Fibroblast of lung (primary cell): ENCODE measurements around the gene DNAH8. TPM values are rescaled to one million over a fixed set of nuclear protein-coding genes. Genes with fewer than 3 reads are reported as not detected.

Experiments used
- DNase-seq, 2 donors: peaks; one replicate each; pipeline versions ENCODE4 v3.0.0 to v3.0.0-alpha.2; 2010; ENCODE audit warnings: low read depth in 2 of 2
- H2AFZ ChIP-seq: 2 replicates; pipeline ENCODE4 v1.5.1; 2012; ENCODE audit warnings: low read length, control low read depth, inconsistent platforms
- H3K27ac ChIP-seq: 2 replicates; pipeline ENCODE4 v1.5.1; 2011; ENCODE audit warnings: low read length, control low read depth; ENCODE audit not compliant: insufficient read depth
- H3K27me3 ChIP-seq: 2 replicates; pipeline ENCODE4 v1.5.1; 2011; ENCODE audit warnings: mild to moderate bottlenecking, low read length; ENCODE audit not compliant: control insufficient read depth, insufficient read depth
- H3K36me3 ChIP-seq: 2 replicates; pipeline ENCODE4 v1.5.1; 2011; ENCODE audit warnings: low read length; ENCODE audit not compliant: control insufficient read depth, insufficient read depth
- H3K4me1 ChIP-seq: 2 replicates; pipeline ENCODE4 v1.5.1; 2011; ENCODE audit warnings: low read length; ENCODE audit not compliant: control insufficient read depth, insufficient read depth; ENCODE audit errors: extremely low read depth
- H3K4me2 ChIP-seq: 2 replicates; pipeline ENCODE4 v1.5.1; 2011; ENCODE audit warnings: low read length, control low read depth; ENCODE audit not compliant: insufficient read depth; ENCODE audit errors: extremely low read depth
- H3K4me3 ChIP-seq, 4 experiments: fragments of 200-600 bp in 1 of 4; sonication (generic) in 1 of 4; replicated peaks in 1 of 4; 2 replicates each; pipeline ENCODE4 v1.5.1; 2011 to 2016; ENCODE audit warnings: low read length in 4 of 4, low read depth in 3 of 4, mild to moderate bottlenecking in 3 of 4, control low read depth in 2 of 4, inconsistent platforms in 1 of 4, mixed read lengths in 1 of 4; ENCODE audit not compliant: insufficient read depth in 1 of 4; ENCODE audit errors: control extremely low read depth in 1 of 4
- H3K79me2 ChIP-seq: 2 replicates; pipeline ENCODE4 v1.5.1; 2012; ENCODE audit warnings: mild to moderate bottlenecking, low read length, inconsistent platforms; ENCODE audit not compliant: control insufficient read depth, insufficient read depth
- H3K9ac ChIP-seq: 2 replicates; pipeline ENCODE4 v1.5.1; 2011; ENCODE audit warnings: mild to moderate bottlenecking, low read length, control low read depth; ENCODE audit not compliant: insufficient read depth
- H3K9me3 ChIP-seq: 2 replicates; pipeline ENCODE4 v1.5.1; 2012; ENCODE audit warnings: low read depth, low read length; ENCODE audit not compliant: control insufficient read depth, insufficient read depth
- H4K20me1 ChIP-seq: 2 replicates; pipeline ENCODE4 v1.5.1; 2011; ENCODE audit warnings: low read length; ENCODE audit not compliant: control insufficient read depth, insufficient read depth; ENCODE audit errors: extremely low read depth
- EZH2 ChIP-seq: IDR thresholded peaks from 2 replicates; pipeline ENCODE4 v1.5.1; 2012; ENCODE audit warnings: low read length, control low read depth, mild to moderate bottlenecking; ENCODE audit errors: missing control alignments
- polyA plus RNA-seq, 2 donors: library from polyadenylated mRNA; depleted of rRNA in 1 of 2; stranded (reverse) in 1 of 2; unstranded in 1 of 2; fragments of >200 nt; gene quantifications; 2 replicates each; pipeline ENCODE4 v1.2.1, GENCODE V29; 2011 to 2012; ENCODE audit warnings: missing spikeins in 1 of 2
- total RNA-seq: library from RNA; depleted of rRNA; stranded (reverse); fragments of >200 nt; gene quantifications from 2 replicates; pipeline ENCODE4 v1.2.1, GENCODE V29; 2014
- TF ChIP-seq, protein P1 (sequence below), 2 donors: IDR thresholded peaks in 1 of 2; conservative IDR thresholded peaks in 1 of 2; 1 replicate in 1 of 2; 2 replicates in 1 of 2; pipeline ENCODE4 v1.5.1; 2011 to 2012; ENCODE audit warnings: low read length in 2 of 2, control low read depth in 1 of 2, inconsistent platforms in 1 of 2, low read depth in 1 of 2, mild to moderate bottlenecking in 1 of 2

The DNAH8 gene
- total and polyA plus RNA-seq, 2 donors (not counting 1 experiment from before 2014, with no cell fraction given), result under 0.01 TPM; not detected in 1

DNA sequence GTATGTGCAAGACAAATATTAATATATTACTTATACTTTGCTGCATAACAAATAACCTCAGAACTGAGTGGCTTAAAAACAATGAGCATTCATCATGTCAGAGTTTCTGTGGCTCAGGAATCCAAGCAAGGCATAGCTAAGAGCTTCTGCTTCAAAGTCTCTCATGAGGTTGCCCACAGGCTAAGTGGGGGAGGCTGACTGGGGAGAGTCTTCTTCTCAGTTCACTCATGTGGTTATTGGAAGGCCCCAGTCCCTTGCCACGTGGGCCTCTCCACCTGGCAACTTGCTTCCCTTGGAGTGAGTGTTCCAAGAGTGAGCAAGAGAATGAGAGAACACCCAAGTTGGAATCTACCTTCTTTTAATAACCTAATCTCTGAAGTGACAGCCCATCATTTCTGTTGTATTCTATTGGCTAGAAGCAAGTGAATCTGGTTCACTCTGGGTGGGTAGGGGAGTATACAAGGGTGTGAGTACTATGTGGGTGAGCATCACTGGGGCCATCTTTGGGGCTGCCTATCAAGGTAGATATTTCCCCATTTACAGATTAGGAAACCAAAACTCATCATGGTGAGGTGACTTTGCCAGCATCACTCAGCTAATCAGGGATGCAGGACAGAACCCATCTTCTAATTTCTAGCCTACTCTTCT lies 36.0 kb downstream of the DNAH8 start:
- no peak for DNase-seq
- Histone ChIP-seq H3K4me3 (no peak overlapping the region), H3K27ac (no peak overlapping the region)

GRCh38 chr6:38753707-38754106 lies 38.6 kb downstream of the DNAH8 start:
- Histone ChIP-seq H3K27ac (no peak overlapping the region), H3K4me3 (no peak overlapping the region), H3K4me2 (no peak overlapping the region), H3K79me2 (no peaks in the 10 kb centered on the region), H3K9ac (no peak overlapping the region), H3K36me3 (no peaks in the 10 kb centered on the region), H2AFZ (no peak overlapping the region), H3K27me3 (no peaks in the 10 kb centered on the region), H3K9me3 (no peaks in the 10 kb centered on the region), H3K4me1 (no peaks in the 10 kb centered on the region), H4K20me1 (no peaks in the 10 kb centered on the region)
- TF ChIP-seq, protein P1, sequence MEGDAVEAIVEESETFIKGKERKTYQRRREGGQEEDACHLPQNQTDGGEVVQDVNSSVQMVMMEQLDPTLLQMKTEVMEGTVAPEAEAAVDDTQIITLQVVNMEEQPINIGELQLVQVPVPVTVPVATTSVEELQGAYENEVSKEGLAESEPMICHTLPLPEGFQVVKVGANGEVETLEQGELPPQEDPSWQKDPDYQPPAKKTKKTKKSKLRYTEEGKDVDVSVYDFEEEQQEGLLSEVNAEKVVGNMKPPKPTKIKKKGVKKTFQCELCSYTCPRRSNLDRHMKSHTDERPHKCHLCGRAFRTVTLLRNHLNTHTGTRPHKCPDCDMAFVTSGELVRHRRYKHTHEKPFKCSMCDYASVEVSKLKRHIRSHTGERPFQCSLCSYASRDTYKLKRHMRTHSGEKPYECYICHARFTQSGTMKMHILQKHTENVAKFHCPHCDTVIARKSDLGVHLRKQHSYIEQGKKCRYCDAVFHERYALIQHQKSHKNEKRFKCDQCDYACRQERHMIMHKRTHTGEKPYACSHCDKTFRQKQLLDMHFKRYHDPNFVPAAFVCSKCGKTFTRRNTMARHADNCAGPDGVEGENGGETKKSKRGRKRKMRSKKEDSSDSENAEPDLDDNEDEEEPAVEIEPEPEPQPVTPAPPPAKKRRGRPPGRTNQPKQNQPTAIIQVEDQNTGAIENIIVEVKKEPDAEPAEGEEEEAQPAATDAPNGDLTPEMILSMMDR (conservative IDR thresholded peaks at IDR 0.05 in 1 of 2, IDR thresholded peaks at IDR 0.05 in 1 of 2; ENCODE audit: low read depth in 1 of 2, low read length in 2 of 2), result no peak
- TF ChIP-seq EZH2, result no peak
- no peak for DNase-seq

More for the DNA sequence above, 36.0 kb downstream of the DNAH8 start:
- Histone ChIP-seq H3K9ac (no peak overlapping the region), H2AFZ (no peak overlapping the region), H3K4me2 (no peak overlapping the region), H3K9me3 (no peaks in the 10 kb centered on the region), H3K27me3 (no peaks in the 10 kb centered on the region), H3K36me3 (no peaks in the 10 kb centered on the region), H3K4me1 (no peaks in the 10 kb centered on the region), H3K79me2 (no peaks in the 10 kb centered on the region), H4K20me1 (no peaks in the 10 kb centered on the region)
- TF ChIP-seq, protein P1 (conservative IDR thresholded peaks at IDR 0.05 in 1 of 2, IDR thresholded peaks at IDR 0.05 in 1 of 2; ENCODE audit: low read depth in 1 of 2, low read length in 2 of 2), result no peak
- TF ChIP-seq EZH2, result no peak

- no peak for DNase-seq
- Histone ChIP-seq H3K36me3 (no peaks in the 10 kb centered on the region), H3K27me3 (no peaks in the 10 kb centered on the region), H3K9me3 (no peaks in the 10 kb centered on the region), H3K27ac (no peak overlapping the region), H3K79me2 (no peaks in the 10 kb centered on the region), H2AFZ (no peak overlapping the region), H4K20me1 (no peaks in the 10 kb centered on the region), H3K9ac (no peak overlapping the region), H3K4me1 (no peaks in the 10 kb centered on the region), H3K4me2 (no peak overlapping the region), H3K4me3 (no peak overlapping the region)
- TF ChIP-seq EZH2, result no peak
- TF ChIP-seq, protein P1 (conservative IDR thresholded peaks at IDR 0.05 in 1 of 2, IDR thresholded peaks at IDR 0.05 in 1 of 2; ENCODE audit: low read depth in 1 of 2, low read length in 2 of 2), result no peak
Observed at GRCh38 chr6:38755207-38755606, 40.1 kb downstream of the DNAH8 start.
